Measurements from ENCODE around the gene ELAVL3.

Gene ELAVL3

DNA sequence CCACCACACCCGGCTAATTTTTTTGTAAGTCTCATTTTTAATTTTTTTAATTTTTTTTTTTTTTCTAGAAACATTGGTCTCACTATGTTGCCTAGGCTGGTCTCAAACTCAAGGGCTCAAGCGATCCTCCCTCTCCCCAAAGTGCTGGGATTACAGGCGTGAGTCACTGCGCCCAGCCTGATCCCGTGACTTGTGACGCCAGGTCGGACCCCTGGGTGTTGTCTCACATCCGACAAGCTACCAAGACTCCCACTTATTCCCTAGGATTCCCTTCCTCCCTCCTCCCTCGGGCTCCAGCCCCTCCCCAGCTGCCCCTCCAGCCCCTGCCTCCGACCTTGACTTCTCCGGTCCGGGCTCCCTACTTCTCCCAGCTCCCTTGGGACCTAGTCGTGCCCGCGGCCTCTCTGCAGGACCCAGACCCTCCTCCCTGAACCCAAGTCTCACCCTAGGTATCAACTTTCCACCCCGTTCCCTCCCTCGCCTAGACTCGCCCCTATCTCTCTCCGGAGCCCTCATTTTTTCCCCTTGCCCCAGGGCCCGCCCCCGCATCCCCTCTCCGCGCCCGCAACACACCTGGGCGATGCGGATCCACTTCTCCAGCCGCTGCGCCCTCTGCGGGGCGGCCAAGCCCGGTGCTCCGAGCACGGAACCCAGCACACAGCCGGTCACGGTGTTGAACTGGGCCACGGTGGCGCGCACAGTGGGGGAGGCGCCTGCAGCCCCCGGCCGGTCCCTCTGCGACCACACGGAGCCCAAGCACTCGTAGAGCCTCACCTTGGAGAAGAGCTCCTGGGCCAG, 74.8 kb downstream of the ELAVL3 start:
- DNase-seq: no peak

DNA sequence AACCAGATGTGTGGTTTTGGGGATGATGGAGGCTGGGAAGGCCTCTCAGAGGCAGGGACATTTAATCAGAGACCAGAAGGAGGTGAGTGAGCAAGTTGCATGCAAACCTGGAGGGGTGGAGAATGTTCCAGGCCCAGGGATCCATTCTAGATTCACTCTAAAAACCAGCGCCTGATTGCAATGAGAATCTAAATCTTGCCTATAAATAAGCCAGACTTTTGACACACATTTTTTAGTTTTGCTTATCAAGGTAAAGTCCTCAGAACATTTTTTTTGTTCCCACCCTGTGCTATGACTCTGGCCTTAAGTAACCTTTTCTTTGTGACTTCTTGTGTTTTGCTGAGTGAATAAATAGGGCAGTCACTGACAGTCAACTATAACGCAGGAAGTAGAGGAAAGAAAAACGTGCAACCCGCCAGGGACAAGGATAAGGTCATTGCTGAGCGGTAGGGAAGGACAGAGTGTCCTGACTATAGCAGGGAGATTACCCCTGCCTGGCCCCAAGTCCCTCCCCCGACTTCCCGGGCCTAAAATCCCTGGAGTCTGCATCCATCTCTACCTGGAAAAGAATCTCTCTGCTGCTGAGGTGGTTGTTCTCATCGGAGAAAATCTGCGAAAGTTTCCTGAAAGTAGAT, 76.1 kb downstream of the ELAVL3 start:
- no peak for DNase-seq

DNA sequence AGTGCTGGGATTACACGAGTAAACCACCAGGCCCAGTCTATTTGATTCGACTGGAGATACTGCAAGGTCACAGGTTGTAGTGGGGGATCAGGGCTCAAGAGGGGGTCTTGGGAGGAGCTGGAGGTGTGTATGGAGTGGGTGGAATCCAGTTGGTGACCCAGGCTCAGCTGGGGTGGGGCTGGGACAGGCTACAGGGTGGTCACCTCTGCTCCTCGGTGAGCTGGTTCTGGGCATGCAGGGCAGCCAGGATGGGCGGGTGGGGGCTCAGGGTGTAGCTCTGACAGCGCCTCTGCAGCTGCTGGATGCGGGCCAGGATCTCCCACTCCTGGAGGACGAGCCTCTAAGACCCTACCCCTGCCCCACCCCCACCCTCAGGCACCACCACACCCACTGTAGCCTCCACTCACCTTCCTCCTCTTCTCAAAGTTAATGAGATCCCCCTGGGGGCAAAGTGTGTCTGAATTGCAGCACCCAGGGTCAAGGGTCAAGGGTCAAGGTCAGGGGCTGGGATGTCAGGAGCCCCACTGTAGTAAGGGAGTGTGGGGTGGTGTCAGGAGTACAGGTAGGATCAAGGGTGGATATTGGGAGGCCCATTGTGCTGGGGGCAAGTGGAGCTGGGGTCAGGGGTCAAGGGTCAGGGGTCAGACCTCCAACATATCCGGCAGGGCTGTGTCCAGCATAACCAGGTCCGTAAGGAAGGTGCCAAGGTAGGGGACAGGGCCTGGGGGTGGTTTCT, 78.9 kb downstream of the ELAVL3 start:
- no peak for DNase-seq

Data from NCI-H1105 (cell line).